ENCODE results near the gene TRAPPC2. TPM values are rescaled to one million over a fixed set of nuclear protein-coding genes. Genes with fewer than 3 reads are reported as not detected.
A peak's percentile ranks its signal among the peaks of the same experiment; 100 is the strongest.

Gene TRAPPC2
- total and polyA plus RNA-seq, 9 of the 15 experiments (the other 6 are each of a cell fraction or from before 2014, with no cell fraction given): 10.3 to 30.6 (median 18.6) TPM

DNA sequence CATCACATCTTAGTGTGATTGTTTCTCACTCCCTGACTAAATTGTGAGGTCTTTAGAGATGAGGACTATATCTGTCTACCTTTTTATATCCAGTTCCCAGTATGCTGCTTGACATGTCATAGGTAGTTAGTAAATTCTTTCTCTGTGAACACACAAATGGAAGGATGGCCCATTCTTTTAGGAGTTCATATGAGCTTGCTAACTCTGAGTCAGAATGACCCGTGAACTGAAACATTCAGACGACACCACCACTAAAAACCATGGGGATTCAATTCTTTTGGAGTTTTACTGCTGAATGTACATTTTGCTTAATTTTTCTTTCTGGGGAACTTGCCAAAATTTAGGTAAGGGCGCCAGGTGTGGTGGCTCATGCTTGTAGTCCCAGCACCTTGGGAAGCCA, 14.1 kb upstream of the TRAPPC2 start (continued):
- TF ChIP-seq HDAC3 (IDR thresholded peaks at IDR 0.05; ENCODE audit: borderline replicate concordance, partially characterized antibody) (no peak), MEF2D (tag; conservative IDR thresholded peaks at IDR 0.05; ENCODE audit: low read depth) (no peak), ESRRA (IDR thresholded peaks at IDR 0.05; ENCODE audit: borderline replicate concordance, low read depth) (no peak), CCNT2 (IDR thresholded peaks at IDR 0.05; ENCODE audit: borderline replicate concordance, extremely low read depth, insufficient read length, low read depth, low read length) (no peak)
- TF ChIP-seq, protein P1, sequence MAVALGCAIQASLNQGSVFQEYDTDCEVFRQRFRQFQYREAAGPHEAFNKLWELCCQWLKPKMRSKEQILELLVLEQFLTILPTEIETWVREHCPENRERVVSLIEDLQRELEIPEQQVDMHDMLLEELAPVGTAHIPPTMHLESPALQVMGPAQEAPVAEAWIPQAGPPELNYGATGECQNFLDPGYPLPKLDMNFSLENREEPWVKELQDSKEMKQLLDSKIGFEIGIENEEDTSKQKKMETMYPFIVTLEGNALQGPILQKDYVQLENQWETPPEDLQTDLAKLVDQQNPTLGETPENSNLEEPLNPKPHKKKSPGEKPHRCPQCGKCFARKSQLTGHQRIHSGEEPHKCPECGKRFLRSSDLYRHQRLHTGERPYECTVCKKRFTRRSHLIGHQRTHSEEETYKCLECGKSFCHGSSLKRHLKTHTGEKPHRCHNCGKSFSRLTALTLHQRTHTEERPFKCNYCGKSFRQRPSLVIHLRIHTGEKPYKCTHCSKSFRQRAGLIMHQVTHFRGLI (CRISPR knock-in tag; IDR thresholded peaks at IDR 0.05): no peak

DNA sequence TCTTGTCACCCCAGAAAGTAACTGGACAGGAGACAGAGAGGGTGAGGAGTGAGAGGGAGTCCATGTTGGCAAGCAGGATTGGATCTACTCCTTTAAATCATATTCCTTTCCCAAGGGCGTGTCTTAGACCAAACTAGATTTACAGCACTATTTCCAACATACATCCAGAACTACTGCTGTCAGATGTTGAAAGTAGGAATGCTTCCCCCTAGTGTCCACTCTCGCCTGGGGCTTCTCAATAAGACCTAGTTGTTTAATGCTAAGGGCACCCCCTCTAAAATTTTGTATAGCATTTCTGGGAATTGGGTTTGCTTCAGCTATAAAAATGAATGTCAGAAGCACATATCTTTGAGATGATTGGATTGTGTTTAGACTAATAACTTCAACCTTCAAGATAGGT, 13.4 kb upstream of the TRAPPC2 start:
- peak; percentile 10 to 51 (median 16) for DNase-seq (ENCODE audit: extremely low read depth in 1 of 4, low spot score in 3 of 4)
- BruUV-seq (replicated peaks): no TSS peak
- in situ Hi-C loops (cut with MboI): loop anchor here (5.0 kb wide), 1 partner anchor 96 kb away; the partner anchor contains the start of gene TCEANC
- TF ChIP-seq, protein P2, sequence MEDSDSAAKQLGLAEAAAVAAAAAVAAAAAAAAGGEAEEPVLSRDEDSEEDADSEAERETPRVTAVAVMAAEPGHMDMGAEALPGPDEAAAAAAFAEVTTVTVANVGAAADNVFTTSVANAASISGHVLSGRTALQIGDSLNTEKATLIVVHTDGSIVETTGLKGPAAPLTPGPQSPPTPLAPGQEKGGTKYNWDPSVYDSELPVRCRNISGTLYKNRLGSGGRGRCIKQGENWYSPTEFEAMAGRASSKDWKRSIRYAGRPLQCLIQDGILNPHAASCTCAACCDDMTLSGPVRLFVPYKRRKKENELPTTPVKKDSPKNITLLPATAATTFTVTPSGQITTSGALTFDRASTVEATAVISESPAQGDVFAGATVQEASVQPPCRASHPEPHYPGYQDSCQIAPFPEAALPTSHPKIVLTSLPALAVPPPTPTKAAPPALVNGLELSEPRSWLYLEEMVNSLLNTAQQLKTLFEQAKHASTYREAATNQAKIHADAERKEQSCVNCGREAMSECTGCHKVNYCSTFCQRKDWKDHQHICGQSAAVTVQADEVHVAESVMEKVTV (CRISPR knock-in tag; IDR thresholded peaks at IDR 0.05): peak; percentile 32; the same call in 1 of the 2 replicates
- peak; percentile 46 to 62 for TF ChIP-seq RAD21 (CRISPR knock-in tag; conservative IDR thresholded peaks at IDR 0.05 in 1 of 2, IDR thresholded peaks at IDR 0.05 in 1 of 2)
- TF ChIP-seq, protein P3, sequence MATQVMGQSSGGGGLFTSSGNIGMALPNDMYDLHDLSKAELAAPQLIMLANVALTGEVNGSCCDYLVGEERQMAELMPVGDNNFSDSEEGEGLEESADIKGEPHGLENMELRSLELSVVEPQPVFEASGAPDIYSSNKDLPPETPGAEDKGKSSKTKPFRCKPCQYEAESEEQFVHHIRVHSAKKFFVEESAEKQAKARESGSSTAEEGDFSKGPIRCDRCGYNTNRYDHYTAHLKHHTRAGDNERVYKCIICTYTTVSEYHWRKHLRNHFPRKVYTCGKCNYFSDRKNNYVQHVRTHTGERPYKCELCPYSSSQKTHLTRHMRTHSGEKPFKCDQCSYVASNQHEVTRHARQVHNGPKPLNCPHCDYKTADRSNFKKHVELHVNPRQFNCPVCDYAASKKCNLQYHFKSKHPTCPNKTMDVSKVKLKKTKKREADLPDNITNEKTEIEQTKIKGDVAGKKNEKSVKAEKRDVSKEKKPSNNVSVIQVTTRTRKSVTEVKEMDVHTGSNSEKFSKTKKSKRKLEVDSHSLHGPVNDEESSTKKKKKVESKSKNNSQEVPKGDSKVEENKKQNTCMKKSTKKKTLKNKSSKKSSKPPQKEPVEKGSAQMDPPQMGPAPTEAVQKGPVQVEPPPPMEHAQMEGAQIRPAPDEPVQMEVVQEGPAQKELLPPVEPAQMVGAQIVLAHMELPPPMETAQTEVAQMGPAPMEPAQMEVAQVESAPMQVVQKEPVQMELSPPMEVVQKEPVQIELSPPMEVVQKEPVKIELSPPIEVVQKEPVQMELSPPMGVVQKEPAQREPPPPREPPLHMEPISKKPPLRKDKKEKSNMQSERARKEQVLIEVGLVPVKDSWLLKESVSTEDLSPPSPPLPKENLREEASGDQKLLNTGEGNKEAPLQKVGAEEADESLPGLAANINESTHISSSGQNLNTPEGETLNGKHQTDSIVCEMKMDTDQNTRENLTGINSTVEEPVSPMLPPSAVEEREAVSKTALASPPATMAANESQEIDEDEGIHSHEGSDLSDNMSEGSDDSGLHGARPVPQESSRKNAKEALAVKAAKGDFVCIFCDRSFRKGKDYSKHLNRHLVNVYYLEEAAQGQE (IDR thresholded peaks at IDR 0.05; ENCODE audit: borderline replicate concordance): peak; percentile 40; the same call in 1 of the 2 replicates
- TF ChIP-seq, protein P3 (CRISPR knock-in tag; IDR thresholded peaks at IDR 0.05; ENCODE audit: low read depth): no peak

More for the DNA sequence above, 13.4 kb upstream of the TRAPPC2 start:
- FAIRE-seq: no peak
- Histone ChIP-seq H3K9ac (ENCODE audit: insufficient read depth in 1 of 2, low read depth in 2 of 2, low read length in 2 of 2) (no peak overlapping the region), H4K20me1 (replicated peaks; ENCODE audit: control insufficient read depth, insufficient read depth, low read length) (no peaks in the 10 kb centered on the region), H3K4me2 (ENCODE audit: insufficient read depth, low read length) (no peak overlapping the region), H3K36me3 (ENCODE audit: control insufficient read depth, insufficient read depth, low read length) (peaks cover 78% of the 10 kb centered on the region), H3K4me3 (no peak overlapping the region), H3K4me1 (replicated peaks in 1 of 2; ENCODE audit: control insufficient read depth in 2 of 2, insufficient read depth in 2 of 2, low read length in 2 of 2) (no peaks in the 10 kb centered on the region), H3K9me3 (replicated peaks; ENCODE audit: control insufficient read depth, insufficient read depth, low read depth, low read length) (no peaks in the 10 kb centered on the region), H3K79me2 (ENCODE audit: control insufficient read depth, insufficient read depth, low read length) (no peaks in the 10 kb centered on the region), H2AFZ (ENCODE audit: low read depth, low read length) (no peak overlapping the region), H3K27me3 (ENCODE audit: control insufficient read depth in 2 of 2, insufficient read depth in 2 of 2, low read length in 2 of 2) (no peaks in the 10 kb centered on the region), H3K9me1 (ENCODE audit: control insufficient read depth, insufficient read depth, low read length) (no peaks in the 10 kb centered on the region), H3K27ac (ENCODE audit: extremely low read depth, low read depth, low read length) (no peak overlapping the region)
- WGBS (ENCODE audit: insufficient coverage, low coverage, missing lambda C conversion rate): 16% methylated on average over 2 of the region's 2 CpGs
- intact Hi-C loops (cut with micrococcal nuclease): loop anchor here (1.0 kb wide), 1 partner anchor 90 kb away; no protein-coding TSS in a partner anchor
- ChIA-PET CTCF (ENCODE audit: low intra/inter-chr PET ratio) (interaction anchor here (0.7 to 2.6 kb wide), 2 partner anchors 9 to 89 kb away, joined by 3 to 19 read pairs; no protein-coding TSS in a partner anchor), POLR2A (no interaction called here)
- ATAC-seq: peak; percentile 89

All from K562 (cell line).